Measurements from ENCODE around the gene NAGLU.
"Not testable (repeated sequence)": the region's sequence is repeated elsewhere in the genome, so short reads cannot be mapped to it uniquely, and the experiment has no call there.

The NAGLU gene

DNA sequence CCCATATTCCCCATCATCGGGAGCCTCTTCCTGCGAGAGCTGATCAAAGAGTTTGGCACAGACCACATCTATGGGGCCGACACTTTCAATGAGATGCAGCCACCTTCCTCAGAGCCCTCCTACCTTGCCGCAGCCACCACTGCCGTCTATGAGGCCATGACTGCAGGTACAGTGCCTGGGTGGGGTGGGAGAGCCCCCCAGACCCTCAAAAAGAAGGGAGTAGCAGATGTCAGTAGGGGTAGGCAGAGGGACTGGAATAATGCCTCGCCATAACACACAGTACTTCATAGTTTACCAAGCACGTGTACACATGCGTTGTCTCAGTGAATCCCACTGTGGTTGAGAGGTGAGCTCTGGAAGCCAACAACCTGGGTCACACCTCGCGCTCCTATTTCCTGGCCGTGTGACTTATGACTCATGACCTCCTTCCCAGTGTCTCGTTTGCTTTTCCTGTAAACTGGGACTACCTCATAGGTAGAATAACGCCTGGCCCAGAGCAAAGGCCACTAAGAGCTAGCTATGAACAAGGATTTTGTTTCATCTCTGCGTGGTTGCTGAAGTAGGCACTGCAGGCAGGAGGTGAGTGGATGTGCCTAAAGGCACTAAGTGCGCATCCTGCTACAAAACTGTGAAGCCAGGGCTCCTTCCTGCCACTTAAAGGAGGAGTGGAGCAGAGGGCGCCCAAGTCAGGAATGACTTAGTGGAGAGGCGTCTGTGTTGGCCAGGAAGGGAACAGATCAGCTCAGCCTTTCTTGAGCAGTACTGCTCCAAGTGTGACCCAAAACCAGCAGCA lies 5.2 kb downstream of the NAGLU start:
- Histone ChIP-seq H3K36me3 (ENCODE audit: low read length) (no peaks in the 10 kb centered on the region), H3K4me2 (ENCODE audit: low read depth, low read length, poor library complexity, severe bottlenecking) (no peak overlapping the region), H3K27me3 (ENCODE audit: low read length) (no peaks in the 10 kb centered on the region), H3K9ac (ENCODE audit: low read length) (no peak overlapping the region), H2AFZ (ENCODE audit: low read depth, low read length, severe bottlenecking) (no peak overlapping the region), H4K20me1 (ENCODE audit: low read depth, low read length) (no peaks in the 10 kb centered on the region), H3K79me2 (ENCODE audit: insufficient read depth, low read length) (peaks cover 7% of the 10 kb centered on the region; the same call in 1 of the 2 replicates), H3K9me3 (ENCODE audit: insufficient read depth, low read length) (no peaks in the 10 kb centered on the region), H3K4me3 (ENCODE audit: insufficient read depth, low read length, poor library complexity, severe bottlenecking) (no peak overlapping the region), H3F3A (ENCODE audit: insufficient read depth) (no peaks in the 10 kb centered on the region), H3K27ac (ENCODE audit: low read depth, low read length) (no peak overlapping the region), H3K9me2 (replicated peaks; ENCODE audit: insufficient read depth, low read length) (no peaks in the 10 kb centered on the region)
- no peak for TF ChIP-seq EZH2phosphoT487 (conservative IDR thresholded peaks at IDR 0.05; ENCODE audit: low read length)
- no peak for TF ChIP-seq CTCF (IDR thresholded peaks at IDR 0.05; ENCODE audit: insufficient read depth, low read length, poor library complexity, severe bottlenecking)

DNA sequence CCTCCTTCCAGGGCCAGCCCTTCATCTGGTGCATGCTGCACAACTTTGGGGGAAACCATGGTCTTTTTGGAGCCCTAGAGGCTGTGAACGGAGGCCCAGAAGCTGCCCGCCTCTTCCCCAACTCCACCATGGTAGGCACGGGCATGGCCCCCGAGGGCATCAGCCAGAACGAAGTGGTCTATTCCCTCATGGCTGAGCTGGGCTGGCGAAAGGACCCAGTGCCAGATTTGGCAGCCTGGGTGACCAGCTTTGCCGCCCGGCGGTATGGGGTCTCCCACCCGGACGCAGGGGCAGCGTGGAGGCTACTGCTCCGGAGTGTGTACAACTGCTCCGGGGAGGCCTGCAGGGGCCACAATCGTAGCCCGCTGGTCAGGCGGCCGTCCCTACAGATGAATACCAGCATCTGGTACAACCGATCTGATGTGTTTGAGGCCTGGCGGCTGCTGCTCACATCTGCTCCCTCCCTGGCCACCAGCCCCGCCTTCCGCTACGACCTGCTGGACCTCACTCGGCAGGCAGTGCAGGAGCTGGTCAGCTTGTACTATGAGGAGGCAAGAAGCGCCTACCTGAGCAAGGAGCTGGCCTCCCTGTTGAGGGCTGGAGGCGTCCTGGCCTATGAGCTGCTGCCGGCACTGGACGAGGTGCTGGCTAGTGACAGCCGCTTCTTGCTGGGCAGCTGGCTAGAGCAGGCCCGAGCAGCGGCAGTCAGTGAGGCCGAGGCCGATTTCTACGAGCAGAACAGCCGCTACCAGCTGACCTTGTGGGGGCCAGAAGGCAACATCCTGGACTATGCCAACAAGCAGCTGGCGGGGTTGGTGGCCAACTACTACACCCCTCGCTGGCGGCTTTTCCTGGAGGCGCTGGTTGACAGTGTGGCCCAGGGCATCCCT lies 7.4 kb downstream of the NAGLU start:
- no peak overlapping the region for H3K27ac ChIP-seq (ENCODE audit: low read depth, low read length)
- H3K9ac ChIP-seq (ENCODE audit: low read length) = no peak overlapping the region
- no peaks in the 10 kb centered on the region for H3K36me3 ChIP-seq (ENCODE audit: low read length)
- H3K27me3 ChIP-seq (ENCODE audit: low read length) = no peaks in the 10 kb centered on the region
- TF ChIP-seq CTCF (IDR thresholded peaks at IDR 0.05; ENCODE audit: insufficient read depth, low read length, poor library complexity, severe bottlenecking) (no peak), EZH2phosphoT487 (conservative IDR thresholded peaks at IDR 0.05; ENCODE audit: low read length) (no peak)
- H3K79me2 ChIP-seq (ENCODE audit: insufficient read depth, low read length) = no peaks in the 10 kb centered on the region
- no peaks in the 10 kb centered on the region for H4K20me1 ChIP-seq (ENCODE audit: low read depth, low read length)
- no peak overlapping the region for H2AFZ ChIP-seq (ENCODE audit: low read depth, low read length, severe bottlenecking)
- H3K4me3 ChIP-seq (ENCODE audit: insufficient read depth, low read length, poor library complexity, severe bottlenecking) = no peak overlapping the region
- H3K4me2 ChIP-seq (ENCODE audit: low read depth, low read length, poor library complexity, severe bottlenecking) = no peak overlapping the region
- no peaks in the 10 kb centered on the region for H3K9me3 ChIP-seq (ENCODE audit: insufficient read depth, low read length)
- no peaks in the 10 kb centered on the region for H3F3A ChIP-seq (ENCODE audit: insufficient read depth)
- no peaks in the 10 kb centered on the region for H3K9me2 ChIP-seq (replicated peaks; ENCODE audit: insufficient read depth, low read length)

GRCh38 chr17:42544874-42545283 lies 8.8 kb downstream of the NAGLU start:
- Histone ChIP-seq H4K20me1 (ENCODE audit: low read depth, low read length) (no peaks in the 10 kb centered on the region), H3K4me2 (ENCODE audit: low read depth, low read length, poor library complexity, severe bottlenecking) (no peak overlapping the region), H3K4me3 (ENCODE audit: insufficient read depth, low read length, poor library complexity, severe bottlenecking) (no peak overlapping the region), H3F3A (ENCODE audit: insufficient read depth) (no peaks in the 10 kb centered on the region), H3K27me3 (ENCODE audit: low read length) (no peaks in the 10 kb centered on the region), H2AFZ (ENCODE audit: low read depth, low read length, severe bottlenecking) (no peak overlapping the region), H3K9me3 (ENCODE audit: insufficient read depth, low read length) (no peaks in the 10 kb centered on the region), H3K27ac (ENCODE audit: low read depth, low read length) (no peak overlapping the region), H3K9me2 (replicated peaks; ENCODE audit: insufficient read depth, low read length) (no peaks in the 10 kb centered on the region), H3K36me3 (ENCODE audit: low read length) (no peaks in the 10 kb centered on the region), H3K79me2 (ENCODE audit: insufficient read depth, low read length) (no peaks in the 10 kb centered on the region), H3K9ac (ENCODE audit: low read length) (no peak overlapping the region)
- TF ChIP-seq CTCF (IDR thresholded peaks at IDR 0.05; ENCODE audit: insufficient read depth, low read length, poor library complexity, severe bottlenecking) (no peak), EZH2phosphoT487 (conservative IDR thresholded peaks at IDR 0.05; ENCODE audit: low read length) (no peak)

GRCh38 chr17:42545755-42546505 lies 9.9 kb downstream of the NAGLU start:
- H4K20me1 ChIP-seq (ENCODE audit: low read depth, low read length); H3K9ac ChIP-seq (ENCODE audit: low read length); H2AFZ ChIP-seq (ENCODE audit: low read depth, low read length, severe bottlenecking); H3K4me2 ChIP-seq (ENCODE audit: low read depth, low read length, poor library complexity, severe bottlenecking); H3K79me2 ChIP-seq (ENCODE audit: insufficient read depth, low read length); H3K36me3 ChIP-seq (ENCODE audit: low read length); H3K27ac ChIP-seq (ENCODE audit: low read depth, low read length); H3K9me3 ChIP-seq (ENCODE audit: insufficient read depth, low read length); H3K9me2 ChIP-seq (replicated peaks; ENCODE audit: insufficient read depth, low read length); H3K4me3 ChIP-seq (ENCODE audit: insufficient read depth, low read length, poor library complexity, severe bottlenecking); H3F3A ChIP-seq (ENCODE audit: insufficient read depth); H3K27me3 ChIP-seq (ENCODE audit: low read length): not testable (repeated sequence)

Measured in SU-DHL-6 (cell line).